DND-41 (cell line): ENCODE data around the gene NECTIN1.

Experiments
- ATAC-seq: fragments of 200-7000 bp; cut with Tn5 transposase; 3 replicates; pipeline ENCODE4 v1.9.1; 2021; ENCODE audit warnings: low read depth; ENCODE audit not compliant: insufficient read depth
- DNase-seq: peaks from one replicate; pipeline ENCODE4 v3.0.0-alpha.2; 2020
- H2AFZ ChIP-seq: 2 replicates; pipeline ENCODE4 v1.6.0; 2012; ENCODE audit warnings: low read depth, low read length
- H3K27ac ChIP-seq: 2 replicates; pipeline ENCODE4 v1.5.1; 2012; ENCODE audit warnings: low read length, inconsistent platforms
- H3K27me3 ChIP-seq: fragments of 200-600 bp; sonication (generic); 2 replicates; pipeline ENCODE4 v1.6.0; 2012; ENCODE audit warnings: low read length, mild to moderate bottlenecking, inconsistent platforms; ENCODE audit not compliant: insufficient read depth, poor library complexity
- H3K36me3 ChIP-seq: 2 replicates; pipeline ENCODE4 v1.5.1; 2012; ENCODE audit warnings: low read length, inconsistent platforms; ENCODE audit not compliant: insufficient read depth
- H3K4me1 ChIP-seq: 2 replicates; pipeline ENCODE4 v1.5.1; 2012; ENCODE audit warnings: mild to moderate bottlenecking, low read length; ENCODE audit not compliant: insufficient read depth
- H3K4me2 ChIP-seq: 2 replicates; pipeline ENCODE4 v1.6.0; 2012; ENCODE audit warnings: mild to moderate bottlenecking, moderate library complexity, low read length, inconsistent platforms; ENCODE audit not compliant: insufficient read depth
- H3K4me3 ChIP-seq, 2 experiments: fragments of 200-600 bp in 1 of 2; shearing (Covaris generic) in 1 of 2; 2 replicates each; pipeline ENCODE4 v1.5.1; 2012 to 2016; ENCODE audit warnings: inconsistent platforms in 2 of 2, low read length in 2 of 2, mild to moderate bottlenecking in 2 of 2, low read depth in 1 of 2, moderate library complexity in 1 of 2
- H3K79me2 ChIP-seq: 2 replicates; pipeline ENCODE4 v1.6.0; 2012; ENCODE audit warnings: low read length, inconsistent platforms; ENCODE audit not compliant: insufficient read depth
- H3K9ac ChIP-seq: 2 replicates; pipeline ENCODE4 v1.6.0; 2012; ENCODE audit warnings: low read depth, mild to moderate bottlenecking, inconsistent platforms, low read length, moderate library complexity
- H3K9me3 ChIP-seq: 2 replicates; pipeline ENCODE4 v1.5.1; 2012; ENCODE audit warnings: low read length, moderate library complexity, mild to moderate bottlenecking, inconsistent platforms; ENCODE audit not compliant: insufficient read depth, severe bottlenecking
- H4K20me1 ChIP-seq: 2 replicates; pipeline ENCODE4 v1.6.0; 2012; ENCODE audit warnings: low read length; ENCODE audit not compliant: insufficient read depth
- EZH2 ChIP-seq: IDR thresholded peaks from 3 replicates; pipeline ENCODE4 v1.6.1; 2012; ENCODE audit warnings: borderline replicate concordance, low read depth, mild to moderate bottlenecking, moderate library complexity, low read length, inconsistent platforms; ENCODE audit not compliant: severe bottlenecking
- TF ChIP-seq, protein P1 (sequence below): IDR thresholded peaks from 2 replicates; pipeline ENCODE4 v1.5.1; 2012; ENCODE audit warnings: borderline replicate concordance, low read length, moderate library complexity, mild to moderate bottlenecking; ENCODE audit not compliant: poor library complexity, severe bottlenecking; ENCODE audit errors: extremely low read depth

The NECTIN1 gene

GRCh38 chr11:119618208-119618909 lies 110.6 kb downstream of the NECTIN1 start:
- Histone ChIP-seq H3K27me3 (peaks cover 6% of the 10 kb centered on the region), H3K4me1 (no peaks in the 10 kb centered on the region), H3K9ac (no peak overlapping the region), H3K27ac (no peak overlapping the region), H3K36me3 (no peaks in the 10 kb centered on the region), H3K4me3 (no peak overlapping the region), H3K79me2 (no peaks in the 10 kb centered on the region), H4K20me1 (0 out of 2 replicates have a peak, but pooled peaks cover 2% of the 10 kb centered on the region), H2AFZ (no peak overlapping the region), H3K4me2 (no peak overlapping the region), H3K9me3 (no peaks in the 10 kb centered on the region)
- DNase-seq (no peak), ATAC-seq (no peak)
- no peak for TF ChIP-seq EZH2
- TF ChIP-seq, protein P1, sequence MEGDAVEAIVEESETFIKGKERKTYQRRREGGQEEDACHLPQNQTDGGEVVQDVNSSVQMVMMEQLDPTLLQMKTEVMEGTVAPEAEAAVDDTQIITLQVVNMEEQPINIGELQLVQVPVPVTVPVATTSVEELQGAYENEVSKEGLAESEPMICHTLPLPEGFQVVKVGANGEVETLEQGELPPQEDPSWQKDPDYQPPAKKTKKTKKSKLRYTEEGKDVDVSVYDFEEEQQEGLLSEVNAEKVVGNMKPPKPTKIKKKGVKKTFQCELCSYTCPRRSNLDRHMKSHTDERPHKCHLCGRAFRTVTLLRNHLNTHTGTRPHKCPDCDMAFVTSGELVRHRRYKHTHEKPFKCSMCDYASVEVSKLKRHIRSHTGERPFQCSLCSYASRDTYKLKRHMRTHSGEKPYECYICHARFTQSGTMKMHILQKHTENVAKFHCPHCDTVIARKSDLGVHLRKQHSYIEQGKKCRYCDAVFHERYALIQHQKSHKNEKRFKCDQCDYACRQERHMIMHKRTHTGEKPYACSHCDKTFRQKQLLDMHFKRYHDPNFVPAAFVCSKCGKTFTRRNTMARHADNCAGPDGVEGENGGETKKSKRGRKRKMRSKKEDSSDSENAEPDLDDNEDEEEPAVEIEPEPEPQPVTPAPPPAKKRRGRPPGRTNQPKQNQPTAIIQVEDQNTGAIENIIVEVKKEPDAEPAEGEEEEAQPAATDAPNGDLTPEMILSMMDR, result no peak

DNA sequence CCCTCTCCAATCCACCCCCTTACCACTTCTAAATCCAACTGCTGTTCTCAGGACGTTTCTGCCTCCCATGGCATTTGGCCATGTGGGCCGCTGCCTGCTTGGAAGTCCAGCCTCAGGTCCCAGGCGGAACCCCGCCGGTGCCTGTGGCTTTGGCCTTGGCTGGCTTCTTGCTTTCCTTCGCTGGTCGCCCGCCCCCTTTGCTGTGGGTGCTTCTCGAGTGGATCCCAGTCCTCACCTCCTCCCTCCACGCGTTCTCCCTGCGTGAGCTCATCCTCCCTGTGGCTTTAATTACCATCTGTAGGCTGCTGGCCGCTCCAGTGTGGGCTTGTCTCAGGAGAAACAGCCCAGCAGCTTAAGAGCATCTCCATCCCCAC lies 111.7 kb downstream of the NECTIN1 start:
- H3K4me1 ChIP-seq, result no peaks in the 10 kb centered on the region
- H3K9me3 ChIP-seq, result no peaks in the 10 kb centered on the region
- ATAC-seq (no peak), DNase-seq (no peak)
- H3K4me2 ChIP-seq, result no peak overlapping the region
- H4K20me1 ChIP-seq, result 0 out of 2 replicates have a peak, but pooled peaks cover 2% of the 10 kb centered on the region
- no peaks in the 10 kb centered on the region for H3K79me2 ChIP-seq
- no peak for TF ChIP-seq EZH2
- no peak overlapping the region for H3K27ac ChIP-seq
- no peak overlapping the region for H3K4me3 ChIP-seq
- peaks cover 14% of the 10 kb centered on the region for H3K27me3 ChIP-seq
- H2AFZ ChIP-seq, result no peak overlapping the region
- H3K9ac ChIP-seq, result no peak overlapping the region
- no peaks in the 10 kb centered on the region for H3K36me3 ChIP-seq

DNA sequence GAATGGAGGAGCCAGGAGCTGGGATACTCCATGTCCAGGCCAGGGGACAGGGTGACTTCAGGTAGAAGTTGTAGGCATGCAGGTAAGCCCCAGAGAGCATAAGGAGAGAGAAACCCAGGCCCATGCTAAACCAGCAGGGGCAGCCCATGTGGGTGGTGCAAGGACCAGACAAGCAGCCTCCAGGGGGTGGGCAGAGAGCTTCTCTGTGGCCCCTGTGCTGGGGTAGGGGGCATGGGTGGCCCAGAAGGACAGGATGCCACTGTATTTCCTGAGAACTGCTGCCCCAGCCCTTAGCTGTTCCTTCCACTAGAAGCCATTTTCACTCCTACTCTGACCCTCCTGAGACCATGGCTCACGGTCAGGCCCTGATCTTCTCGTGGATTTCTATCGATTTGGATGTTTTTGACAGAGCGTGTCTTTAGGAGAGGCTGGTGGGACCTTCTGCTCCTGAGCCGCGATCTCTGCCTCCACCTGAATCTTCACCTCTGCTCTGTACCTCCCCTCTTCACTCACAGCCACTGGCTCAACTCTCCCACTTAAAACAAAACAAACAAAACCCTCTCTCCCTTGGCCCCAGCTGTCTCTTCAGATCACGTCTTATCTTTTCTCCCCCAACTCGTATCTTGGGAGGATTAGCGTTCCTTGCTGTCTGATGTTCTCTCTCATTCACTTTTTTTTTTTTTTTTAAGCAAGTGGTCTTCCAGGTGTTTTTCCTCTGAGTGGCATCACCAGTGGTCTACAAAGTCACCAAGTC lies 112.2 kb downstream of the NECTIN1 start:
- H3K4me3 ChIP-seq, result no peak overlapping the region
- H3K9me3 ChIP-seq, result no peaks in the 10 kb centered on the region
- H3K36me3 ChIP-seq, result no peaks in the 10 kb centered on the region
- TF ChIP-seq EZH2, result no peak
- TF ChIP-seq, protein P1, result no peak
- peaks cover 15% of the 10 kb centered on the region for H3K27me3 ChIP-seq
- H2AFZ ChIP-seq, result no peak overlapping the region
- H3K9ac ChIP-seq, result no peak overlapping the region
- no peak overlapping the region for H3K27ac ChIP-seq
- no peak for ATAC-seq
- H3K4me1 ChIP-seq, result no peaks in the 10 kb centered on the region
- H4K20me1 ChIP-seq, result 0 out of 2 replicates have a peak, but pooled peaks cover 2% of the 10 kb centered on the region
- no peak for DNase-seq
- no peak overlapping the region for H3K4me2 ChIP-seq
- H3K79me2 ChIP-seq, result no peaks in the 10 kb centered on the region

- Histone ChIP-seq H3K4me2 (no peak overlapping the region), H3K27me3 (peaks cover 15% of the 10 kb centered on the region), H3K4me1 (no peaks in the 10 kb centered on the region), H2AFZ (no peak overlapping the region), H3K9ac (no peak overlapping the region), H3K9me3 (no peaks in the 10 kb centered on the region), H3K79me2 (no peaks in the 10 kb centered on the region), H3K27ac (no peak overlapping the region), H4K20me1 (0 out of 2 replicates have a peak, but pooled peaks cover 2% of the 10 kb centered on the region), H3K4me3 (no peak overlapping the region), H3K36me3 (no peaks in the 10 kb centered on the region)
- DNase-seq (no peak), ATAC-seq (no peak)
- TF ChIP-seq, protein P1, result no peak
- no peak for TF ChIP-seq EZH2
Observed at GRCh38 chr11:119615882-119616196, 113.2 kb downstream of the NECTIN1 start.
